Measurements from ENCODE around the gene DACT1. TPM values are rescaled to one million over a fixed set of nuclear protein-coding genes. Genes with fewer than 3 reads are reported as not detected.
"Not testable (repeated sequence)": the region's sequence is repeated elsewhere in the genome, so short reads cannot be mapped to it uniquely, and the experiment has no call there.

Gene DACT1
- total RNA-seq (1 to 10 TPM; 1.4 to 1.8 TPM), polyA plus RNA-seq (1 to 10 TPM; 1.1 to 8.0 TPM)

DNA sequence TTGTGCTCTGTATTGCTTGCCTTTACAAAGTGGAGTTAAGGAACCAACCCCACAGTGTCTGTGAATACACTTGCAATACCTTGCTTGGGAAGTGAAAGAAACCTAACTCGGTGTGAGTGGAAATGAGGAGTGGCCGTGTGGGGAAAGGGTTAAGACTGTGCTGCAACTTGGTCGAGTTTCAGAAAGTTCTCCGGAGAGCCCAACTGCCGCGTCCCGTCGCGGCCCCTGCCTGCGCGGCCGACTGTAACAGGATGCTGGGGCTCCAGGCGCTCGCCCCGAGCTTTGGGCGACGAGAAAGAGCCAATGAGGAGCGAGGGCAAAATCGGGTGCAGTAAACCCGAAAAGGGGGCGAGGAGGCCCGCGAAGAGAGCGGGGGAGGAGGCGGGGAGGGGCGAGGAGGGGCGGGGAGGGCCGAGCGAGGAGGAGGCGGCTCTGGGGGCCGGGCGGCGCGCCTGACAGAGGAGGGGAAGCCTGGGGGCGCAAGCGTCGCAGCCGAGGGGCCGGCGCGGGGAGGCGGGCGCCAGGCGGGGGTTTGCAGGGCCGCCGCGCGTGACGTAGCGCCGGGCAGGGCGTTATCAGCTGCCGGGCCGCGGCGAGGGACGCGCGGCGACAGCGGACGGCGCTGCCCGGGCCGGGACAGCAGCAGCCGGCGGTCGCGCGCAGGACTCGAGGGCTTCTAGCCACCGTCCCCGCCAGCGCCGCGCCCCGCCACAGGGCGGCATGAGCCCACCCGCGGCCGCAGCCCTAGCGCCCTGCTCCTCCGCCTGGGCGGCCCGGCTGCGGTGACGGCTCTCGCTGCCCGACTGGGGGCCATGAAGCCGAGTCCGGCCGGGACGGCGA lies at the start of gene DACT1:
DACT1 (plus strand) TSS at position 572 of the 840 bp plus-strand sequence; CDS start at position 813, 241 bp downstream.
- Mint-ChIP-seq H3K9me3 (no peaks in the 10 kb centered on the region), H3K4me3 (peak within 1 kb of the TSS; percentile 76 to 92 (median 88)), H3K36me3 (peaks cover 0 to 2% of the 10 kb centered on the region in 2 donors), H3K27me3 (peaks cover 31 to 44% of the 10 kb centered on the region in 2 donors), H3K4me1 (peaks cover 6 to 29% (median 18%) of the 10 kb centered on the region in 4 donors), H3K27ac (peak within 1 kb of the TSS in 4 of 7 donors; percentile 52 to 82 (median 66))
- H3K27ac ChIP-seq (ENCODE audit: low read depth, low read length): no peak within 1 kb of the TSS
- intact Hi-C loops (cut with micrococcal nuclease): loop anchor here (1.0 to 5.0 kb wide), 2 partner anchors 65 to 136 kb away; no protein-coding TSS in a partner anchor
- ChIA-PET CTCF (ENCODE audit: partially characterized antibody) (no interaction called here), POLR2A (ENCODE audit: partially characterized antibody) (no interaction called here)
- H3K27me3 ChIP-seq (ENCODE audit: insufficient read depth, low read length): peaks cover 23% of the 10 kb centered on the region
- no peaks in the 10 kb centered on the region for H3K36me3 ChIP-seq (ENCODE audit: insufficient read depth, low read length)
- peak within 1 kb of the TSS in 1 of 2 donors; percentile 5 for H3K4me3 ChIP-seq (ENCODE audit: low read length in 2 of 2)
- H3K9me3 ChIP-seq (ENCODE audit: control insufficient read depth in 1 of 2, low read length in 2 of 2): no peaks in the 10 kb centered on the region
- H3K4me1 ChIP-seq (ENCODE audit: insufficient read depth, low read length): peaks cover 9% of the 10 kb centered on the region
- DNase-seq: peak; percentile 16 to 40 (median 19)

GRCh38 chr14:58588321-58588720 lies 49.4 kb upstream of the DACT1 start:
- H3K27me3 ChIP-seq (ENCODE audit: insufficient read depth, low read length); H3K27ac ChIP-seq (ENCODE audit: low read depth, low read length); H3K4me3 Mint-ChIP-seq; H3K27me3 Mint-ChIP-seq; H3K36me3 ChIP-seq (ENCODE audit: insufficient read depth, low read length); H3K9me3 ChIP-seq (ENCODE audit: control insufficient read depth in 1 of 2, low read length in 2 of 2); H3K4me3 ChIP-seq (ENCODE audit: low read length in 2 of 2); H3K4me1 ChIP-seq (ENCODE audit: insufficient read depth, low read length); H3K4me1 Mint-ChIP-seq; CTCF ChIA-PET (ENCODE audit: partially characterized antibody); H3K36me3 Mint-ChIP-seq; intact Hi-C loops (cut with micrococcal nuclease); H3K9me3 Mint-ChIP-seq; DNase-seq; H3K27ac Mint-ChIP-seq; POLR2A ChIA-PET (ENCODE audit: partially characterized antibody): not testable (repeated sequence)

GRCh38 chr14:58593977-58594376 lies 43.8 kb upstream of the DACT1 start:
- Histone ChIP-seq H3K9me3 (ENCODE audit: control insufficient read depth in 1 of 2, low read length in 2 of 2) (no peaks in the 10 kb centered on the region), H3K27ac (ENCODE audit: low read depth, low read length) (no peak overlapping the region), H3K27me3 (ENCODE audit: insufficient read depth, low read length) (no peaks in the 10 kb centered on the region), H3K36me3 (ENCODE audit: insufficient read depth, low read length) (no peaks in the 10 kb centered on the region), H3K4me1 (ENCODE audit: insufficient read depth, low read length) (peaks cover 13% of the 10 kb centered on the region), H3K4me3 (ENCODE audit: low read length in 2 of 2) (no peak overlapping the region)
- intact Hi-C loops (cut with micrococcal nuclease): no loop called here
- H3K27me3 Mint-ChIP-seq: no peaks in the 10 kb centered on the region
- H3K4me1 Mint-ChIP-seq: peaks cover 13 to 30% (median 19%) of the 10 kb centered on the region in 4 donors
- POLR2A ChIA-PET (ENCODE audit: partially characterized antibody): no interaction called here
- CTCF ChIA-PET (ENCODE audit: partially characterized antibody): no interaction called here
- peaks cover 0 to 4% (median 0%) of the 10 kb centered on the region in 8 donors for H3K9me3 Mint-ChIP-seq
- H3K27ac Mint-ChIP-seq: no peak overlapping the region
- no peak overlapping the region for H3K4me3 Mint-ChIP-seq
- DNase-seq: no peak
- H3K36me3 Mint-ChIP-seq: peaks cover 0 to 3% of the 10 kb centered on the region in 2 donors

DNA sequence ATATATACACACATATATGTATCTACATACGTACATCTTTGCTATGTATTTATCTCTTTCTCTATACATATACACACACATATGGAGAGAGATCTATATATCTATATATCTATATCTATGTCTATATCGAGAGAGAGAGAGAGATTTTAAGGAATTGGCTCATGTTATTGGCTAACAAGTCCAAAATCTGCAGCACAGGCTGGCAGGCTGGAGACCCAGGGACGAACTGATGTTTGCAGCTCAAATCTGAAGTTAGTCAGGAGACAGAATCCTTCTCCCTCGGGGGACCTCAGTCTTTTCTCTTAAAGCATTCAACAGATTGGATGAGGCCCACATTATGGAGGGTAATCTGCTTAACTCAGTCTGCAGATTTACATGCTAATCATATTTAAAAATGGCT lies 40.7 kb upstream of the DACT1 start:
- Mint-ChIP-seq H3K27ac (no peak overlapping the region), H3K27me3 (no peaks in the 10 kb centered on the region), H3K4me3 (peak overlapping the region in 1 of 8 donors; percentile 29), H3K9me3 (no peaks in the 10 kb centered on the region), H3K4me1 (peaks cover 16 to 38% (median 24%) of the 10 kb centered on the region in 4 donors), H3K36me3 (no peaks in the 10 kb centered on the region)
- Histone ChIP-seq H3K4me3 (ENCODE audit: low read length in 2 of 2) (no peak overlapping the region), H3K9me3 (ENCODE audit: control insufficient read depth in 1 of 2, low read length in 2 of 2) (no peaks in the 10 kb centered on the region), H3K4me1 (ENCODE audit: insufficient read depth, low read length) (peaks cover 20% of the 10 kb centered on the region), H3K27me3 (ENCODE audit: insufficient read depth, low read length) (no peaks in the 10 kb centered on the region), H3K36me3 (ENCODE audit: insufficient read depth, low read length) (no peaks in the 10 kb centered on the region), H3K27ac (ENCODE audit: low read depth, low read length) (no peak overlapping the region)
- ChIA-PET CTCF (ENCODE audit: partially characterized antibody) (no interaction called here), POLR2A (ENCODE audit: partially characterized antibody) (no interaction called here)
- intact Hi-C loops (cut with micrococcal nuclease): no loop called here
- no peak for DNase-seq

DNA sequence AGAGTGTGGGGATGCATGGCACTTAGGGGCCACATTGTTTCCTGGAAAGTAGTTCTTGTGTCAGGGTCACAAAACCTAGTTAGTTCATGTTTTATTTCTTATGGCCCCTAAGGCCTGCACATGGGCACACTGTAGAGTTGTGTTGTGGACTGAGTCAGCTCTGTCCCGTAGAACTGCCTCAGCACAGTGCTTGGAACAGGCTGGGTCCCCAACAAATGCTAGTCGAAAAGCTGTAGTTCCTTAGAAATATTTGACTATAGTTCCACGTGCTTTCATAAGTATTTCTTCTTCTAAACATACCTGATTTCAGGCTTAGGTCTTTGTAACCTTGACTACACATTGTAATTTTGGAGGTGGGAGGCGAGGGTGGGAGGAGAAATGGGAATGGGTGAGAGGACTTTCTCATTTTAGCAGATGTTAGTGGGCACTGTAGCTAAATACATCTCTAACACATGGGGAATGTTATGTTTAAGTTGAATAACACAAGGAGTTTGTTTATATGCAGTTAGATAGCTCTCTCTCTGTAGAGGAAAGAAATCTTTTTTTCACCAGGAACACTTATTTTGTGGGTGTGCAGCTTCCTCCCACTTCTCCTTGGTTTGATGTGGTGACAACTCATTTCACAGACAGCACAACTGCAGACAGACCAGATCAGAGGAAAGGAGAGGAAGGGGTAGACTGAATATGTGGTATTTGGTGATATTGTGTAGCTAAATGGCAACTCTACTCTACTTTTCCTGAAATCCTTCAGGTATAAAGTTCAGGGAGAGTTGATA lies 39.5 kb upstream of the DACT1 start:
- CTCF ChIA-PET (ENCODE audit: partially characterized antibody): no interaction called here
- Mint-ChIP-seq H3K4me3 (peak overlapping the region in 7 of 8 donors; percentile 0 to 72 (median 57)), H3K36me3 (no peaks in the 10 kb centered on the region), H3K27ac (peak overlapping the region in 3 of 7 donors; percentile 22 to 71 (median 37)), H3K4me1 (peaks cover 16 to 38% (median 23%) of the 10 kb centered on the region in 4 donors), H3K9me3 (no peaks in the 10 kb centered on the region), H3K27me3 (no peaks in the 10 kb centered on the region)
- DNase-seq: peak in 4 of 5 donors; percentile 33 to 43 (median 37)
- Histone ChIP-seq H3K36me3 (ENCODE audit: insufficient read depth, low read length) (no peaks in the 10 kb centered on the region), H3K9me3 (ENCODE audit: control insufficient read depth in 1 of 2, low read length in 2 of 2) (no peaks in the 10 kb centered on the region), H3K4me3 (ENCODE audit: low read length in 2 of 2) (no peak overlapping the region), H3K27me3 (ENCODE audit: insufficient read depth, low read length) (no peaks in the 10 kb centered on the region), H3K4me1 (ENCODE audit: insufficient read depth, low read length) (peaks cover 20% of the 10 kb centered on the region), H3K27ac (ENCODE audit: low read depth, low read length) (no peak overlapping the region)
- POLR2A ChIA-PET (ENCODE audit: partially characterized antibody): interaction anchor here (0.8 to 1.4 kb wide), 2 partner anchors 40 to 399 kb away, joined by 3 read pairs; no protein-coding TSS in a partner anchor
- intact Hi-C loops (cut with micrococcal nuclease): no loop called here

DNA sequence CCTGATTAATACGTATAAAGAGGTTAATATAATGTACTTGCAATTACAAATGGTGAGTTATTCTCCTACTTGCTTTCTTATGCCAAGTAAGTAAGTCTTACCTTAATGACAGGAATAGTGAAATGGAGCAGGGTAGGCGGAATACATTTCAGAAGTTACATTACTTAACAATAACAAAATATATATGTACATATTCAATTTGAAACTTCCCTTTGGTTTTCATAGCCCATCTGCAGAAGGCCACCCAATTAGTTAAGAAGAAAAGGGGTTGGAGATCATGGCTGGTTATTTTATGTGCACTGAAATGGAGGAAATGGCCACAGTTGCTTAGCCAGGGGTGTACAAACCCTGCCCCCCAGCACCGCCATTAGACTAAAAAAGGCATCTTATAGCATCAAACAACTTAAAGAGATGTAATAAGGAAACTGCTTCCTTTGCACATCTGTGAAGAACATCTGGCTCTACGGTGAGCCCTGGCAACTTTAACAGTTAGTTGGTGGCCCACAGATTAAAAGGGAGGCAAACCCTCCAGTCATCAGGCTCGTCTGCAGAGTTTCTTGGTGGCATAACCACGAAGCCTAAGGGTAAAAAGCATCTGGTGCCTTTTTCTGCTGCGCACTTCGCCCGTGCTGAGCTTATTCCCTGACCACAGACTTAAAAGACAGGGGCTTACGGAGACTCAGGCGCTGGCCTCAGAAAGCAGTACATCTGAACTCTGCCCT lies 38.8 kb upstream of the DACT1 start:
- Histone ChIP-seq H3K9me3 (ENCODE audit: control insufficient read depth in 1 of 2, low read length in 2 of 2) (no peaks in the 10 kb centered on the region), H3K4me1 (ENCODE audit: insufficient read depth, low read length) (peaks cover 20% of the 10 kb centered on the region), H3K27ac (ENCODE audit: low read depth, low read length) (no peak overlapping the region), H3K36me3 (ENCODE audit: insufficient read depth, low read length) (no peaks in the 10 kb centered on the region), H3K27me3 (ENCODE audit: insufficient read depth, low read length) (no peaks in the 10 kb centered on the region), H3K4me3 (ENCODE audit: low read length in 2 of 2) (no peak overlapping the region)
- H3K27ac Mint-ChIP-seq: no peak overlapping the region
- H3K9me3 Mint-ChIP-seq: no peaks in the 10 kb centered on the region
- H3K4me1 Mint-ChIP-seq: peaks cover 16 to 38% (median 23%) of the 10 kb centered on the region in 4 donors
- no peaks in the 10 kb centered on the region for H3K36me3 Mint-ChIP-seq
- POLR2A ChIA-PET (ENCODE audit: partially characterized antibody): interaction anchor here (0.8 to 1.4 kb wide), 2 partner anchors 39 to 400 kb away, joined by 3 read pairs; no protein-coding TSS in a partner anchor
- no peak for DNase-seq
- CTCF ChIA-PET (ENCODE audit: partially characterized antibody): no interaction called here
- peak overlapping the region in 7 of 8 donors; percentile 0 to 72 (median 51) for H3K4me3 Mint-ChIP-seq
- no peaks in the 10 kb centered on the region for H3K27me3 Mint-ChIP-seq
- intact Hi-C loops (cut with micrococcal nuclease): no loop called here

All from CD4-positive, alpha-beta memory T cell (primary cell).